ENCODE measurements around the gene EDA.

DNA sequence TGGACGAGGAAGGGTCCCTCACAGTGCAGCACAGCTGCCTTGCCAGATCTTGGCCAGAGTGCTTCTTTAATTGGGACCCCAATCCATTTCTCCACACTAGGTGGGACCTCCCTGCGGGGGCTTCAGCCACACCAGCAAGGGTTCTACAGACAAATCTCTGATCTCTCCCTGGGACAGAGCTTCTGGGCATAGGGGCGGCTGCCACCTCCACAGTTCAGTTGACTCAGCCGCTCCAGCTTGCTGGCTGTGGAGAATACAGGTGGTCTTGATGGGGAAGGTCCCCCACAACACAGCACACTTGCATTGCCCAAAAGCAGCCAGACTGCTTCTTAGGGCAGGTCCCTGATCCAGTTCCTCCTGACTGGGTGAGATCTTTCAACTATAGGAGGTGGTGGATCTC, 199.6 kb downstream of the EDA start:
- TF ChIP-seq EZH2 (IDR thresholded peaks at IDR 0.05) (no peak), CTCF (IDR thresholded peaks at IDR 0.05) (no peak)
